Small intestine (tissue), 7 donors: Measurements from ENCODE around the gene CHMP2A. TPM values are rescaled to one million over a fixed set of nuclear protein-coding genes. Genes with fewer than 3 reads are reported as not detected.
A peak's percentile ranks its signal among the peaks of the same experiment; 100 is the strongest.

ENCODE experiments used
- DNase-seq, 2 donors: peaks; one replicate each; pipeline versions ENCODE4 v3.0.0 to v3.0.0-alpha.2; 2013
- FAIRE-seq: peaks from 2 replicates; lab custom pipeline; 2012; peaks lifted over from hg19 to GRCh38; lab: Jason Lieb, UNC
- H3K27ac ChIP-seq, 3 donors: one replicate each; pipeline ENCODE4 v1.5.1; 2013; ENCODE audit warnings: low read length in 2 of 3, mild to moderate bottlenecking in 2 of 3, control low read depth in 1 of 3, inconsistent platforms in 1 of 3, low read depth in 1 of 3, moderate library complexity in 1 of 3
- H3K27me3 ChIP-seq, 3 donors: one replicate each; pipeline ENCODE4 v1.6.1; 2013; ENCODE audit warnings: low read length in 3 of 3, inconsistent platforms in 1 of 3; ENCODE audit not compliant: control insufficient read depth in 3 of 3, insufficient read depth in 3 of 3
- H3K36me3 ChIP-seq, 3 donors: one replicate each; pipeline ENCODE4 v1.6.1; 2013; ENCODE audit warnings: low read length in 3 of 3, inconsistent platforms in 1 of 3, low read depth in 1 of 3, mild to moderate bottlenecking in 1 of 3, moderate library complexity in 1 of 3; ENCODE audit not compliant: control insufficient read depth in 3 of 3, insufficient read depth in 2 of 3
- H3K4me1 ChIP-seq, 3 donors: one replicate each; pipeline ENCODE4 v1.6.1; 2013; ENCODE audit warnings: low read length in 2 of 3, inconsistent platforms in 1 of 3, low read depth in 1 of 3, mild to moderate bottlenecking in 1 of 3, moderate library complexity in 1 of 3; ENCODE audit not compliant: control insufficient read depth in 3 of 3, insufficient read depth in 2 of 3
- H3K4me3 ChIP-seq, 3 donors: one replicate each; pipeline ENCODE4 v1.5.1; 2013; ENCODE audit warnings: low read length in 3 of 3, control low read depth in 1 of 3, inconsistent platforms in 1 of 3, low read depth in 1 of 3, mild to moderate bottlenecking in 1 of 3, moderate library complexity in 1 of 3
- H3K9me3 ChIP-seq, 2 donors: one replicate each; pipeline ENCODE4 v1.6.1; 2013; ENCODE audit warnings: low read depth in 1 of 2, low read length in 1 of 2; ENCODE audit not compliant: control insufficient read depth in 2 of 2, insufficient read depth in 1 of 2
- WGBS, 3 donors: extraction: QIAGEN DNeasy Blood & Tissue Kit; methylation state at CpG; one replicate each; pipeline ENCODE4 v1.1.7; 2013; 5-methylcytosine and 5-hydroxymethylcytosine counted together
- polyA plus RNA-seq, 4 donors: library from polyadenylated mRNA; stranded (reverse) in 3 of 4; unstranded in 1 of 4; fragments of 200-250 nt in 3 of 4; fragments of 120-200 nt in 1 of 4; gene quantifications; one replicate each; pipeline versions ENCODE4 v1.2.1 to v1.2.3, GENCODE V29; 2013
- donor health status: healthy with polysubstance abuse.
- donor health status: control.
- donor health status: control.
- donor health status: Bipolar disorder and iron deficiency.
- donor health status: healthy.

Gene CHMP2A
- polyA plus RNA-seq, 4 donors: 131 to 384 (median 235) TPM

GRCh38 chr19:58529405-58529804 is 25.5 kb downstream of the CHMP2A start:
- no peaks in the 10 kb centered on the region for H3K4me1 ChIP-seq
- no peaks in the 10 kb centered on the region for H3K27me3 ChIP-seq
- H3K36me3 ChIP-seq: no peaks in the 10 kb centered on the region
- H3K27ac ChIP-seq: no peak overlapping the region
- DNase-seq: no peak
- no peak for FAIRE-seq
- WGBS, 3 donors: 71 to 81% (median 78%) methylated on average over 3 of the region's 3 CpGs
- H3K9me3 ChIP-seq: no peaks in the 10 kb centered on the region
- no peak overlapping the region for H3K4me3 ChIP-seq

DNA sequence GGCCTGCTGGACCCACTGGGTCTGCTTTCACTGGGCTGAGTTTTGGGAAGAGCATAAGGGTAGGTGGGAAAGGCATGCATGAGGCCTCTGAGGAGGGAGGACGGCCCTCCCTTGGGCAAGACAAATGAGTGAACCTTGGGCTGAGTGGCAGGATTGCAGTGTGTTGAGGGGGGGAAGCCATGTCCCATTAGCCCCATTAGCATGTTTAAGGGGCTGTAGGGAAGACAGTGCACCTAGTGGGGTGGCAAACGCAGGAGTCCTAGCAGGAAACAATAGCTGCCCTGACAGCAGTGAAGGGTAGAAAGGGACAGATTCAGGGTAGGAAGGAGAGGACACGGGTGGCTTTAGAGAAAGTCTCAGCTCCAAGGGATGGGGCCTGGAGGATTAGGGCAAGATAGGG is 32.2 kb downstream of the CHMP2A start:
- peaks cover 5 to 24% (median 5%) of the 10 kb centered on the region in 3 donors for H3K4me1 ChIP-seq
- H3K4me3 ChIP-seq: no peak overlapping the region
- H3K9me3 ChIP-seq: no peaks in the 10 kb centered on the region
- WGBS, 3 donors: 88 to 89% (median 88%) methylated on average over 3 of the region's 3 CpGs
- H3K27ac ChIP-seq: no peak overlapping the region
- DNase-seq (no peak), FAIRE-seq (no peak)
- peaks cover 0 to 6% (median 0%) of the 10 kb centered on the region in 3 donors for H3K36me3 ChIP-seq
- H3K27me3 ChIP-seq: no peaks in the 10 kb centered on the region

- H3K27me3 ChIP-seq: no peaks in the 10 kb centered on the region
- 53 to 63% (median 61%) methylated on average over 4 of the region's 4 CpGs for WGBS, 3 donors
- H3K9me3 ChIP-seq: no peaks in the 10 kb centered on the region
- peaks cover 5 to 29% (median 6%) of the 10 kb centered on the region in 3 donors for H3K4me1 ChIP-seq
- DNase-seq: no peak
- H3K4me3 ChIP-seq: no peak overlapping the region
- peaks cover 1 to 16% (median 2%) of the 10 kb centered on the region in 3 donors for H3K36me3 ChIP-seq
- FAIRE-seq: no peak
- peak overlapping the region in 2 of 3 donors; percentile 73 to 97 for H3K27ac ChIP-seq
Observed at GRCh38 chr19:58521651-58522050, 33.3 kb downstream of the CHMP2A start.

DNA sequence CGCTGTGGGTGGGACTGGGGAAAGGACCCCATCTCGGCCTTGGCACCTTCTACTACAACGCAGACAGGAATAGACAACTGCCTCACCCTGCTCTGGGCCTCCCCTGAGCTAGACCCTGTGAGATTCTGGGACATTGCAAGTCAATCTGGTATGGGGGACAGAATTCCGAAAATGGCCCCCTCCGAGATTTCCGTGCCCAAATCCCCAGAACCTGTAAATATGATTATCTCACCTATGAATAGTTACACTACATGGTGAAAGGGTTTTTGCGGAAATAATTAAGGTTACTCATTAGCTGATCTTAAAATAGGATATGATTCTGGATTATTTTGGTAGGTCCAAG is 34.7 kb downstream of the CHMP2A start:
- Histone ChIP-seq H3K9me3 (no peaks in the 10 kb centered on the region), H3K27ac (peak overlapping the region; percentile 92 to 98 (median 98)), H3K4me3 (peak overlapping the region; percentile 21 to 89 (median 61)), H3K27me3 (no peaks in the 10 kb centered on the region), H3K4me1 (peaks cover 5 to 35% (median 6%) of the 10 kb centered on the region in 3 donors), H3K36me3 (peaks cover 5 to 30% (median 6%) of the 10 kb centered on the region in 3 donors)
- FAIRE-seq (no peak), DNase-seq (no peak)
- WGBS, 3 donors: 7 to 13% (median 7%) methylated on average over 7 of the region's 7 CpGs

- Histone ChIP-seq H3K4me1 (peaks cover 5 to 38% (median 7%) of the 10 kb centered on the region in 3 donors), H3K27ac (peak within 1 kb of the TSS; percentile 92 to 98 (median 98)), H3K36me3 (peaks cover 5 to 34% (median 6%) of the 10 kb centered on the region in 3 donors), H3K9me3 (no peaks in the 10 kb centered on the region), H3K4me3 (peak within 1 kb of the TSS; percentile 61 to 89 (median 74)), H3K27me3 (no peaks in the 10 kb centered on the region)
- 0 to 1% (median 0%) methylated on average over 71 to 87 of the region's 87 CpGs for WGBS, 3 donors
- no peak for FAIRE-seq
- peak; percentile 96 to 97 for DNase-seq
Observed at GRCh38 chr19:58519355-58520256, 35.3 kb downstream of the CHMP2A start, which contains the start of gene ZBTB45. TSS of gene ZBTB45 (minus strand) at chr19:58519810. CDS start at chr19:58517673, 2,137 bp downstream.

DNA sequence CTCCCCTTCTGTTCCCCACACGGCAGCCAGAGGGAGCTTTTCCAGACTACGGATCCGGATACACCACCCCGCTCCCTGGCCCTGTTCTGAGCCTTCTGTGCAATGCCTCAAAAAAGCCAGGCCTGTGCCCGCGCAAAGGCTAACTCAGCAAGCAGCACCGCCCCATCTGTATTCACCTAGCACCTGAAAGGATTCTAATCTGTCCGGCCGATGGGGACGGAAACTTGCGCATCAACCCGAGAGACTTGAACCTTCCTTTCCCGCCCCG is 35.9 kb downstream of the CHMP2A start:
- no peak for FAIRE-seq
- H3K27ac ChIP-seq: peak overlapping the region; percentile 92 to 98 (median 98)
- H3K9me3 ChIP-seq: no peaks in the 10 kb centered on the region
- WGBS, 3 donors: 0 to 1% (median 0%) methylated on average over 14 of the region's 14 CpGs
- peak overlapping the region; percentile 61 to 89 (median 74) for H3K4me3 ChIP-seq
- H3K4me1 ChIP-seq: peaks cover 9 to 42% (median 10%) of the 10 kb centered on the region in 3 donors
- H3K36me3 ChIP-seq: peaks cover 5 to 35% (median 6%) of the 10 kb centered on the region in 3 donors
- H3K27me3 ChIP-seq: no peaks in the 10 kb centered on the region
- peak; percentile 70 to 86 for DNase-seq

DNA sequence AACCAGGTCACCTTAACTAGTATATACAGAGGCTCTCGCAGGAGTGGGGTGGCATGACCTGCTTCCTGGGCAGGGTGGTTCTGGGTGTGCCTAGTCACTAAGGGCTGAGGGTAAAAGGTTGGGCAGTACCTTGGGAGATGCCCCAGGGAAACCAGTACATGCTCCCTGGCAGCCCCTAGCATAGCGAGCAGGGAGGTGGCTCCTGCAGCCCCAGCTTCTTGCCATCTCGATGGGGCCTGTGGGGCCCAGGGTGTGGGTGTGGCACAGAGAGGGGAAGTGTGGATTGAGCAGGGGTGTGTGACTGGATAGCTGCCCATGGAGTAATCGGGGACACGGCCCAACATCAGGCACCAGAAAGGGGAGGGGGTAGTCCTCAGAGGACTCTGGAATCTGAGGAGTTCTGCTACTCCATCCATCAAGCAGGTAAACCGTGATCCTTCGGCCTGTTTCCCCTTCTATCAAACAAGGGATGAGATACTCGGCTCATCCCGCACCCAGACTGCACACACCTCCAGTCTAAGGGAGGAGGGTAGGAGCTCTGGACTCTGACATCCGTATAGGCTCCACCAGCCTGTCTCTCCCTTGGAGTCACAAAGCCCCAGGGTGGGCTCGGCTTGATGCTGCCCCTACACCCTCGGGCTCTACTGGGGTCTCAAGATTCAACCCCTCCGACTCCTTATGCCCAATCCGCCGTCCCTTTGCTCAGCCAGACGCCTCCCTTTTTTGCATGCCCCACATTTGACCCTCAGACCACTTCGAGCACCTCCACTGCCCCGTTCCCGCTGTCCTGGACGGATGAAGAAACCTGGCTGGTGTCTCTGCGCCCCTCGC is 36.4 kb downstream of the CHMP2A start:
- 3 to 10% (median 6%) methylated on average over 22 of the region's 22 CpGs for WGBS, 3 donors
- Histone ChIP-seq H3K36me3 (peaks cover 5 to 38% (median 6%) of the 10 kb centered on the region in 3 donors), H3K27ac (peak overlapping the region; percentile 92 to 98 (median 98)), H3K9me3 (no peaks in the 10 kb centered on the region), H3K27me3 (no peaks in the 10 kb centered on the region), H3K4me1 (peaks cover 9 to 45% (median 10%) of the 10 kb centered on the region in 3 donors), H3K4me3 (peak overlapping the region; percentile 61 to 89 (median 74))
- FAIRE-seq: no peak
- peak; percentile 36 to 40 for DNase-seq
